GM12878 (cell line): ENCODE measurements around the gene SIGLECL1. TPM values are rescaled to one million over a fixed set of nuclear protein-coding genes. Genes with fewer than 3 reads are reported as not detected.

Experiments used
- ATAC-seq: fragments of 200-7000 bp; cut with Tn5 transposase; 3 replicates; pipeline ENCODE4 v1.9.1; 2020; ENCODE audit warnings: mild to moderate bottlenecking, moderate library complexity
- BruUV-seq: library from RNA; stranded (reverse); fragments of 400-500 nt; replicated peaks from 2 replicates; lab custom pipeline; 2021; lab: Mats Ljungman, UMichigan
- CTCF ChIA-PET: fragments of 300-600 bp; sonication (Branson Sonifier 250); formaldehyde crosslinking; extraction: SDS; loops from one replicate; lab custom pipeline; 2021; ENCODE audit warnings: inconsistent platforms; lab: Yijun Ruan, JAX
- POLR2A ChIA-PET: fragments of 350-600 bp; formaldehyde crosslinking; extraction: SDS; loops from one replicate; lab custom pipeline; 2021; ENCODE audit warnings: inconsistent platforms; lab: Charles Lee
- RAD21 ChIA-PET: fragments of 300-600 bp; sonication (Branson Sonifier 250); formaldehyde crosslinking; loops from one replicate; lab custom pipeline; 2023; ENCODE audit warnings: antibody characterized with exemption; ENCODE audit not compliant: unreplicated experiment; lab: Charles Lee
- SMC1A ChIA-PET: fragments of 300-600 bp; sonication (Branson Sonifier 250); formaldehyde crosslinking; loops from one replicate; lab custom pipeline; 2023; ENCODE audit not compliant: unreplicated experiment, uncharacterized antibody; lab: Charles Lee
- DNase-seq: peaks from one replicate; pipeline ENCODE4 v3.0.0-alpha.2; 2011; ENCODE audit warnings: low read depth, low spot score
- FAIRE-seq: peaks from 3 replicates; lab custom pipeline; 2011; peaks lifted over from hg19 to GRCh38; lab: Jason Lieb, UNC
- H2AFZ ChIP-seq: 2 replicates; pipeline ENCODE4 v1.6.0; 2011; ENCODE audit warnings: low read depth, low read length, control low read depth; ENCODE audit not compliant: control insufficient read depth
- H3K27ac ChIP-seq: 2 replicates; pipeline ENCODE4 v1.5.1; 2011; ENCODE audit warnings: control low read depth; ENCODE audit not compliant: control insufficient read depth, insufficient read depth
- H3K27me3 ChIP-seq, 2 experiments: replicated peaks in 1 of 2; 2 replicates each; pipeline versions ENCODE4 v1.6.0 to v1.6.1; 2011; ENCODE audit warnings: low read length in 1 of 2; ENCODE audit not compliant: control insufficient read depth in 2 of 2, insufficient read depth in 2 of 2
- H3K36me3 ChIP-seq, 2 experiments: 2 replicates each; pipeline ENCODE4 v1.5.1; 2011; ENCODE audit warnings: low read length in 1 of 2; ENCODE audit not compliant: control insufficient read depth in 2 of 2, insufficient read depth in 2 of 2
- H3K4me1 ChIP-seq: 2 replicates; pipeline ENCODE4 v1.6.1; 2011; ENCODE audit warnings: mild to moderate bottlenecking, low read length, moderate library complexity, mixed read lengths; ENCODE audit not compliant: control insufficient read depth, insufficient read depth
- H3K4me2 ChIP-seq: 2 replicates; pipeline ENCODE4 v1.6.0; 2011; ENCODE audit warnings: control low read depth; ENCODE audit not compliant: control insufficient read depth, insufficient read depth
- H3K4me3 ChIP-seq: fragments of 200-600 bp; sonication (generic); 2 replicates; pipeline ENCODE4 v1.5.1; 2016
- H3K79me2 ChIP-seq: 2 replicates; pipeline ENCODE4 v1.6.0; 2011; ENCODE audit warnings: low read length; ENCODE audit not compliant: control insufficient read depth, insufficient read depth
- H3K9ac ChIP-seq: 2 replicates; pipeline ENCODE4 v1.8.0; 2011; ENCODE audit warnings: low read length, control low read depth, mixed read lengths; ENCODE audit not compliant: control insufficient read depth, insufficient read depth
- H3K9me3 ChIP-seq: replicated peaks from 3 replicates; pipeline ENCODE4 v1.5.1; 2011; ENCODE audit warnings: mild to moderate bottlenecking, low read length; ENCODE audit not compliant: control insufficient read depth, insufficient read depth
- H4K20me1 ChIP-seq: 2 replicates; pipeline ENCODE4 v1.6.0; 2011; ENCODE audit not compliant: control insufficient read depth, insufficient read depth
- BCL11A ChIP-seq: IDR thresholded peaks from 2 replicates; pipeline ENCODE4 v1.6.1; 2011; ENCODE audit warnings: low read depth, low read length
- GABPA ChIP-seq: IDR thresholded peaks from 2 replicates; pipeline ENCODE4 v1.6.1; 2014; ENCODE audit warnings: antibody characterized with exemption, low read depth, mild to moderate bottlenecking, inconsistent platforms
- IRF3 ChIP-seq: fragments of 450-650 bp; IDR thresholded peaks from 2 replicates; pipeline ENCODE4 v1.6.1; 2014; ENCODE audit warnings: mild to moderate bottlenecking
- JUNB ChIP-seq: IDR thresholded peaks from 2 replicates; pipeline ENCODE4 v1.6.1; 2016; ENCODE audit warnings: antibody characterized with exemption, mild to moderate bottlenecking
- NFIC ChIP-seq: IDR thresholded peaks from 2 replicates; pipeline ENCODE4 v1.6.1; 2012; ENCODE audit warnings: low read depth, mild to moderate bottlenecking, inconsistent platforms, low read length, moderate library complexity
- NR2C1 ChIP-seq: fragments of 450-650 bp; IDR thresholded peaks from 2 replicates; pipeline ENCODE4 v1.6.1; 2017; ENCODE audit warnings: antibody characterized with exemption, mild to moderate bottlenecking, moderate library complexity
- NRF1 ChIP-seq: conservative IDR thresholded peaks from 2 replicates; pipeline ENCODE4 v1.6.1; 2011; ENCODE audit warnings: mild to moderate bottlenecking, low read depth, low read length, improper control_type of control experiment
- PAX8 ChIP-seq: fragments of 450-650 bp; IDR thresholded peaks from 2 replicates; pipeline ENCODE4 v1.6.1; 2017; ENCODE audit warnings: mild to moderate bottlenecking, moderate library complexity
- RAD21 ChIP-seq: IDR thresholded peaks from 2 replicates; pipeline ENCODE4 v1.6.1; 2011; ENCODE audit warnings: mild to moderate bottlenecking, low read depth, low read length, moderate library complexity; ENCODE audit not compliant: insufficient read depth
- RBBP5 ChIP-seq: fragments of 200-600 bp; sonication (generic); conservative IDR thresholded peaks from 2 replicates; pipeline ENCODE4 v1.6.1; 2016
- SRF ChIP-seq, 2 experiments: IDR thresholded peaks; 2 replicates each; pipeline ENCODE4 v1.6.1; 2011; ENCODE audit warnings: low read depth in 2 of 2, low read length in 2 of 2, mild to moderate bottlenecking in 1 of 2, moderate library complexity in 1 of 2
- SUZ12 ChIP-seq: fragments of 200-600 bp; sonication (generic); IDR thresholded peaks from one replicate; pipeline ENCODE4 v1.6.1; 2018; ENCODE audit warnings: antibody characterized with exemption, mild to moderate bottlenecking; ENCODE audit not compliant: unreplicated experiment
- TBL1XR1 ChIP-seq: IDR thresholded peaks from 2 replicates; pipeline ENCODE4 v1.6.1; 2012; ENCODE audit warnings: low read depth, low read length, improper control_type of control experiment
- USF2 ChIP-seq: IDR thresholded peaks from 2 replicates; pipeline ENCODE4 v1.6.1; 2011; ENCODE audit warnings: low read depth, low read length, improper control_type of control experiment, borderline replicate concordance
- YBX1 ChIP-seq: fragments of 450-650 bp; IDR thresholded peaks from 2 replicates; pipeline ENCODE4 v1.6.1; 2016; ENCODE audit warnings: antibody characterized with exemption
- ZNF592 ChIP-seq: fragments of 450-650 bp; IDR thresholded peaks from 2 replicates; pipeline ENCODE4 v1.6.1; 2017; ENCODE audit warnings: mild to moderate bottlenecking, moderate library complexity
- ZSCAN29 ChIP-seq: fragments of 450-650 bp; IDR thresholded peaks from 2 replicates; pipeline ENCODE4 v1.6.1; 2017; ENCODE audit warnings: mild to moderate bottlenecking, moderate library complexity
- WGBS: methylation state at CpG from one replicate; pipeline ENCODE4 v1.1.6; 2016; ENCODE audit warnings: low lambda C conversion rate; ENCODE audit not compliant: insufficient replicate concordance, insufficient coverage; ENCODE audit errors: missing lambda C conversion rate; 5-methylcytosine and 5-hydroxymethylcytosine counted together
- in situ Hi-C: fragments of 300-500 bp; cut with MboI; formaldehyde crosslinking; loops from 9 replicates; pipeline ENCODE4 v1.14.3; 2018; ENCODE audit warnings: mixed read lengths
- intact Hi-C: fragments of 100-400 bp; cut with micrococcal nuclease; formaldehyde crosslinking; loops from one replicate; pipeline ENCODE4 v1.14.2; 2022; ENCODE audit not compliant: unreplicated experiment
- polyA plus RNA-seq, 11 experiments: library from polyadenylated mRNA; depleted of rRNA in 4 of 11; unstranded in 6 of 11; stranded (reverse) in 5 of 11; fragments of >200 nt; fragmentation: Nextera tagmentation in 4 of 11; fragmentation: Illumina TruSeq in 1 of 11; extraction: Ambion mirVana in 4 of 11; extraction: Trizol in 1 of 11; gene quantifications; 1 replicate in 1 of 11; 2 replicates in 10 of 11; pipeline versions ENCODE4 v1.2.1 to v1.2.3, GENCODE V29; 2011 to 2016; ENCODE audit warnings: inconsistent platforms in 2 of 11, missing spikeins in 2 of 11, low read depth in 1 of 11
- total RNA-seq, 4 experiments: library from RNA; depleted of rRNA in 3 of 4; stranded (reverse); fragments of >200 nt in 3 of 4; fragmentation: Illumina TruSeq in 1 of 4; extraction: Trizol in 1 of 4; gene quantifications; 2 replicates each; pipeline versions ENCODE4 v1.2.1 to v1.2.3, GENCODE V29; 2013 to 2021

SIGLECL1 gene
- total and polyA plus RNA-seq, 10 of the 15 experiments (the other 5 are each of a cell fraction or from before 2014, with no cell fraction given), result not detected

GRCh38 chr19:51251468-51251820, 564 bp downstream of the SIGLECL1 start:
- Histone ChIP-seq H2AFZ (no peak overlapping the region), H3K36me3 (no peaks in the 10 kb centered on the region), H3K4me2 (no peak overlapping the region), H3K9ac (no peak overlapping the region), H3K4me3 (no peak overlapping the region), H3K4me1 (no peaks in the 10 kb centered on the region), H4K20me1 (no peaks in the 10 kb centered on the region), H3K27ac (no peak overlapping the region), H3K27me3 (no peaks in the 10 kb centered on the region), H3K9me3 (no peaks in the 10 kb centered on the region; the same call in 2 of the 3 replicates), H3K79me2 (no peaks in the 10 kb centered on the region)
- in situ Hi-C loops (no loop called here), intact Hi-C loops (no loop called here)
- ATAC-seq, result peak; percentile 47
- DNase-seq, result no peak
- ChIA-PET POLR2A (no interaction called here), SMC1A (no interaction called here), CTCF (no interaction called here), RAD21 (no interaction called here)
- WGBS, result 12% methylated on average over 9 of the region's 9 CpGs
- no peak for FAIRE-seq
- BruUV-seq, result no TSS peak
- TF ChIP-seq IRF3 (no peak), JUNB (peak; percentile 48), GABPA (no peak), NRF1 (no peak), TBL1XR1 (no peak), NR2C1 (no peak), RAD21 (no peak), NFIC (0 out of 2 replicates have a peak, but pooled peaks have one; percentile 20), PAX8 (no peak), BCL11A (peak; percentile 24; the same call in 1 of the 2 replicates), ZSCAN29 (no peak), YBX1 (no peak), SUZ12 (no peak), USF2 (no peak), ZNF592 (no peak), SRF (IDR thresholded peaks at IDR 0.05; ENCODE audit: low read depth in 2 of 2, low read length in 2 of 2) (no peak), RBBP5 (no peak)
